Fibroblast of lung (primary cell): ENCODE measurements around the gene IMP3. TPM values are rescaled to one million over a fixed set of nuclear protein-coding genes. Genes with fewer than 3 reads are reported as not detected.

Experiments used
- DNase-seq, 2 donors: peaks; one replicate each; pipeline versions ENCODE4 v3.0.0 to v3.0.0-alpha.2; 2010; ENCODE audit warnings: low read depth in 2 of 2
- H2AFZ ChIP-seq: 2 replicates; pipeline ENCODE4 v1.5.1; 2012; ENCODE audit warnings: low read length, control low read depth, inconsistent platforms
- H3K27ac ChIP-seq: 2 replicates; pipeline ENCODE4 v1.5.1; 2011; ENCODE audit warnings: low read length, control low read depth; ENCODE audit not compliant: insufficient read depth
- H3K27me3 ChIP-seq: 2 replicates; pipeline ENCODE4 v1.5.1; 2011; ENCODE audit warnings: mild to moderate bottlenecking, low read length; ENCODE audit not compliant: control insufficient read depth, insufficient read depth
- H3K36me3 ChIP-seq: 2 replicates; pipeline ENCODE4 v1.5.1; 2011; ENCODE audit warnings: low read length; ENCODE audit not compliant: control insufficient read depth, insufficient read depth
- H3K4me1 ChIP-seq: 2 replicates; pipeline ENCODE4 v1.5.1; 2011; ENCODE audit warnings: low read length; ENCODE audit not compliant: control insufficient read depth, insufficient read depth; ENCODE audit errors: extremely low read depth
- H3K4me2 ChIP-seq: 2 replicates; pipeline ENCODE4 v1.5.1; 2011; ENCODE audit warnings: low read length, control low read depth; ENCODE audit not compliant: insufficient read depth; ENCODE audit errors: extremely low read depth
- H3K4me3 ChIP-seq, 4 experiments: fragments of 200-600 bp in 1 of 4; sonication (generic) in 1 of 4; replicated peaks in 1 of 4; 2 replicates each; pipeline ENCODE4 v1.5.1; 2011 to 2016; ENCODE audit warnings: low read length in 4 of 4, low read depth in 3 of 4, mild to moderate bottlenecking in 3 of 4, control low read depth in 2 of 4, inconsistent platforms in 1 of 4, mixed read lengths in 1 of 4; ENCODE audit not compliant: insufficient read depth in 1 of 4; ENCODE audit errors: control extremely low read depth in 1 of 4
- H3K79me2 ChIP-seq: 2 replicates; pipeline ENCODE4 v1.5.1; 2012; ENCODE audit warnings: mild to moderate bottlenecking, low read length, inconsistent platforms; ENCODE audit not compliant: control insufficient read depth, insufficient read depth
- H3K9ac ChIP-seq: 2 replicates; pipeline ENCODE4 v1.5.1; 2011; ENCODE audit warnings: mild to moderate bottlenecking, low read length, control low read depth; ENCODE audit not compliant: insufficient read depth
- H3K9me3 ChIP-seq: 2 replicates; pipeline ENCODE4 v1.5.1; 2012; ENCODE audit warnings: low read depth, low read length; ENCODE audit not compliant: control insufficient read depth, insufficient read depth
- H4K20me1 ChIP-seq: 2 replicates; pipeline ENCODE4 v1.5.1; 2011; ENCODE audit warnings: low read length; ENCODE audit not compliant: control insufficient read depth, insufficient read depth; ENCODE audit errors: extremely low read depth
- CTCF ChIP-seq, 2 donors: IDR thresholded peaks in 1 of 2; conservative IDR thresholded peaks in 1 of 2; 1 replicate in 1 of 2; 2 replicates in 1 of 2; pipeline ENCODE4 v1.5.1; 2011 to 2012; ENCODE audit warnings: low read length in 2 of 2, control low read depth in 1 of 2, inconsistent platforms in 1 of 2, low read depth in 1 of 2, mild to moderate bottlenecking in 1 of 2
- EZH2 ChIP-seq: IDR thresholded peaks from 2 replicates; pipeline ENCODE4 v1.5.1; 2012; ENCODE audit warnings: low read length, control low read depth, mild to moderate bottlenecking; ENCODE audit errors: missing control alignments
- polyA plus RNA-seq, 2 donors: library from polyadenylated mRNA; depleted of rRNA in 1 of 2; stranded (reverse) in 1 of 2; unstranded in 1 of 2; fragments of >200 nt; gene quantifications; 2 replicates each; pipeline ENCODE4 v1.2.1, GENCODE V29; 2011 to 2012; ENCODE audit warnings: missing spikeins in 1 of 2
- total RNA-seq: library from RNA; depleted of rRNA; stranded (reverse); fragments of >200 nt; gene quantifications from 2 replicates; pipeline ENCODE4 v1.2.1, GENCODE V29; 2014

Gene IMP3
- total and polyA plus RNA-seq, 2 donors (not counting 1 experiment from before 2014, with no cell fraction given), result 34.0 to 45.1 TPM

GRCh38 chr15:75674366-75674765 is 34.3 kb upstream of the IMP3 start:
- Histone ChIP-seq H4K20me1 (no peaks in the 10 kb centered on the region), H3K4me2 (no peak overlapping the region), H3K36me3 (peaks cover 18% of the 10 kb centered on the region), H3K4me1 (peaks cover 26% of the 10 kb centered on the region), H2AFZ (no peak overlapping the region), H3K4me3 (no peak overlapping the region), H3K9ac (no peak overlapping the region), H3K27ac (no peak overlapping the region), H3K79me2 (no peaks in the 10 kb centered on the region), H3K9me3 (no peaks in the 10 kb centered on the region), H3K27me3 (no peaks in the 10 kb centered on the region)
- DNase-seq, result no peak
- TF ChIP-seq CTCF (conservative IDR thresholded peaks at IDR 0.05 in 1 of 2, IDR thresholded peaks at IDR 0.05 in 1 of 2; ENCODE audit: low read depth in 1 of 2, low read length in 2 of 2) (no peak), EZH2 (no peak)

- peak; percentile 68 to 69 for DNase-seq
- peaks cover 12% of the 10 kb centered on the region for H3K36me3 ChIP-seq
- TF ChIP-seq CTCF (conservative IDR thresholded peaks at IDR 0.05 in 1 of 2, IDR thresholded peaks at IDR 0.05 in 1 of 2; ENCODE audit: low read depth in 1 of 2, low read length in 2 of 2) (no peak), EZH2 (no peak)
- peak overlapping the region; percentile 23 for H3K4me2 ChIP-seq
- no peaks in the 10 kb centered on the region for H3K9me3 ChIP-seq
- no peaks in the 10 kb centered on the region for H3K27me3 ChIP-seq
- H4K20me1 ChIP-seq, result no peaks in the 10 kb centered on the region
- no peak overlapping the region for H2AFZ ChIP-seq
- peak overlapping the region; percentile 41 for H3K9ac ChIP-seq
- peaks cover 31% of the 10 kb centered on the region for H3K4me1 ChIP-seq
- peak overlapping the region; percentile 83 for H3K27ac ChIP-seq
- no peak overlapping the region for H3K4me3 ChIP-seq
- H3K79me2 ChIP-seq, result no peaks in the 10 kb centered on the region
These were observed 33.6 kb upstream of the IMP3 start for GRCh38 chr15:75673426-75674235.

GRCh38 chr15:75672646-75673425 is 32.8 kb upstream of the IMP3 start:
- TF ChIP-seq CTCF (conservative IDR thresholded peaks at IDR 0.05 in 1 of 2, IDR thresholded peaks at IDR 0.05 in 1 of 2; ENCODE audit: low read depth in 1 of 2, low read length in 2 of 2) (no peak), EZH2 (no peak)
- H3K27ac ChIP-seq, result peak overlapping the region; percentile 83
- no peaks in the 10 kb centered on the region for H3K79me2 ChIP-seq
- peak; percentile 68 to 87 for DNase-seq
- H4K20me1 ChIP-seq, result no peaks in the 10 kb centered on the region
- H3K4me1 ChIP-seq, result peaks cover 31% of the 10 kb centered on the region
- peaks cover 12% of the 10 kb centered on the region for H3K36me3 ChIP-seq
- H3K27me3 ChIP-seq, result no peaks in the 10 kb centered on the region
- no peaks in the 10 kb centered on the region for H3K9me3 ChIP-seq
- H2AFZ ChIP-seq, result no peak overlapping the region
- peak overlapping the region; percentile 52 for H3K4me2 ChIP-seq
- peak overlapping the region; percentile 41 for H3K9ac ChIP-seq
- no peak overlapping the region for H3K4me3 ChIP-seq
